Stimulated activated CD8-positive, alpha-beta memory T cell treated with anti-CD3 and anti-CD28 coated beads, Interleukin-12 subunit alpha, Interleukin-12 subunit beta, amount 100 ng/mL, for 24 hours (primary cell): Measurements from ENCODE around the gene STAB2.

Experiments used
- DNase-seq: peaks from one replicate; pipeline ENCODE4 v3.0.0-alpha.2; 2020; ENCODE audit errors: extremely low read depth

The STAB2 gene

GRCh38 chr12:103690426-103690825 lies 103.4 kb downstream of the STAB2 start:
- no peak for DNase-seq

- DNase-seq = no peak
These were observed 104.0 kb downstream of the STAB2 start for GRCh38 chr12:103691063-103691462.

- DNase-seq = no peak
These were observed 109.0 kb downstream of the STAB2 start for GRCh38 chr12:103696101-103696500.

- DNase-seq = no peak
These were observed 111.1 kb downstream of the STAB2 start for GRCh38 chr12:103697971-103698751.

- no peak for DNase-seq
These were observed 111.9 kb downstream of the STAB2 start for GRCh38 chr12:103698752-103699560.

- DNase-seq = no peak
These were observed 118.0 kb downstream of the STAB2 start for GRCh38 chr12:103705098-103705497.

GRCh38 chr12:103705927-103706326 lies 118.9 kb downstream of the STAB2 start:
- no peak for DNase-seq

GRCh38 chr12:103707446-103707845 lies 120.4 kb downstream of the STAB2 start:
- no peak for DNase-seq

- DNase-seq = no peak
These were observed 123.5 kb downstream of the STAB2 start for GRCh38 chr12:103710544-103710943.

GRCh38 chr12:103712216-103712615 lies 125.1 kb downstream of the STAB2 start:
- no peak for DNase-seq

GRCh38 chr12:103715494-103715893 lies 128.4 kb downstream of the STAB2 start:
- no peak for DNase-seq

GRCh38 chr12:103716517-103717196 lies 129.6 kb downstream of the STAB2 start:
- DNase-seq = no peak

- DNase-seq = no peak
These were observed 138.3 kb downstream of the STAB2 start for GRCh38 chr12:103725398-103725797.

GRCh38 chr12:103727638-103728037 lies 140.6 kb downstream of the STAB2 start:
- no peak for DNase-seq

GRCh38 chr12:103728323-103728722 lies 141.2 kb downstream of the STAB2 start:
- no peak for DNase-seq

GRCh38 chr12:103729499-103729898 lies 142.4 kb downstream of the STAB2 start:
- DNase-seq = no peak

- no peak for DNase-seq
These were observed 144.5 kb downstream of the STAB2 start for GRCh38 chr12:103731539-103731938.

GRCh38 chr12:103734863-103735262 lies 147.8 kb downstream of the STAB2 start:
- no peak for DNase-seq

- no peak for DNase-seq
These were observed 148.2 kb downstream of the STAB2 start for GRCh38 chr12:103735291-103735690.

- no peak for DNase-seq
These were observed 149.5 kb downstream of the STAB2 start for GRCh38 chr12:103736572-103736971.

GRCh38 chr12:103737881-103738280 lies 150.8 kb downstream of the STAB2 start:
- DNase-seq = no peak

- no peak for DNase-seq
These were observed 155.4 kb downstream of the STAB2 start for GRCh38 chr12:103742349-103742932.
